HG02973 (cell line): ENCODE data around the gene FRMD8.
"Not testable (repeated sequence)": the region's sequence is repeated elsewhere in the genome, so short reads cannot be mapped to it uniquely, and the experiment has no call there.

ENCODE experiments used
- ATAC-seq: cut with Tn5 transposase; IDR thresholded peaks from one replicate; pipeline ENCODE4 v1.9.1; 2021; ENCODE audit warnings: moderate library complexity; ENCODE audit not compliant: unreplicated experiment

FRMD8 gene

DNA sequence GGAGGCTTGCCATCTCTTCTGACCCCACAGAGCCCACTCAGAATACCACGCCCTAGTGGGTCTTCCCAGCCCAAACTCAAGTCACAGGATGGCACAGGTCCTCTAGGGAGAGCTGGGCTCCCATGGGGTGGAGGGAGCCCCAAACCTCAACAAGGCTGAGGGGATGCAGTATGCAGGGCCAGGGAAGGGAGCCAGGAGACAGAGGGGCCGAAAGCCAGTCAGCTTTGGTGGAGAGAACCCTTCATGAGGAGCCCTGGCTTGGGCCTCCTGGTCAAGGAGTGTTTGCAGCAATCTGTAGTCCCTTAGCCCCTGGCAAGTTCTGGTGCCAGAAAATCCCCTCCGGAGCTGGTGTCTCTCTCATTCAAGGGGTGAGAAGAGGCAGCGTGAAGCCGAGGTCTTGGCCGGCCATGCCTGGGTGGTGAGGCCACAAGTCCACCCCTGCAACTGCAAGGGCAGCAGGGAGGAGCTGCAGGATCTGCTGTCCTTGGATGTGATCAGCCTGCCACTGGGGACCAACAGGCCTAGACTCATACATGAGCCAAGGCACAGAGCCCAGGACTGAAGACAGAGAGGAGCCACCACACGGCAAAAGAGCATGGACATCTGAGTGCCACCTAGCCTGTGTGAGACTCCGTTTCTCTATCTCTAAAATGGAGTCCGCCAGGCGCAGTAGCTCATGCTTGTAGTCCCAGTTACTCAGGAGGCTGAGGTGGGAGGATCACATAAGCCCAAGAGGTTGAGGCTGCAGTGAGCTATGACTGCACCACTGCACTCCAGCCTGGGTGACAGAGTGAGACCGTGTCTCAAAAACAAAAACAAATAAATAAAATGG is 60.2 kb downstream of the FRMD8 start:
- no peak for ATAC-seq

DNA sequence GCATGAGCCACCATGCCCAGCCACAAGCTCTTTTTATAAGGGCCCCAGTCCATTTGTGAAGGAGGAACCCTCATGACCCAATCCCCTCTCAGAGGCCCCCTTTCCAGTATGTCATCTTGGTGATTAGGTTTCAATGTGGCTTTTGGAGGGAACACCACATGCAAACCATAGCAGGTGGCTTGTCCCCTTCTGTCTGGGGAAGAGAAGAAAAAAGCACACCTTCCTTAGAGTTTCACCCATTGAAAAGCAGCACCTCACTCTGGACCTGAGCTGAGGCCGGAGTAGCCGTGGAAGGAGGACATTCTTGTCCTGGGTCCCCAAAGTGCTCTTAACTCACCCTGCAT is 61.6 kb downstream of the FRMD8 start:
- no peak for ATAC-seq

DNA sequence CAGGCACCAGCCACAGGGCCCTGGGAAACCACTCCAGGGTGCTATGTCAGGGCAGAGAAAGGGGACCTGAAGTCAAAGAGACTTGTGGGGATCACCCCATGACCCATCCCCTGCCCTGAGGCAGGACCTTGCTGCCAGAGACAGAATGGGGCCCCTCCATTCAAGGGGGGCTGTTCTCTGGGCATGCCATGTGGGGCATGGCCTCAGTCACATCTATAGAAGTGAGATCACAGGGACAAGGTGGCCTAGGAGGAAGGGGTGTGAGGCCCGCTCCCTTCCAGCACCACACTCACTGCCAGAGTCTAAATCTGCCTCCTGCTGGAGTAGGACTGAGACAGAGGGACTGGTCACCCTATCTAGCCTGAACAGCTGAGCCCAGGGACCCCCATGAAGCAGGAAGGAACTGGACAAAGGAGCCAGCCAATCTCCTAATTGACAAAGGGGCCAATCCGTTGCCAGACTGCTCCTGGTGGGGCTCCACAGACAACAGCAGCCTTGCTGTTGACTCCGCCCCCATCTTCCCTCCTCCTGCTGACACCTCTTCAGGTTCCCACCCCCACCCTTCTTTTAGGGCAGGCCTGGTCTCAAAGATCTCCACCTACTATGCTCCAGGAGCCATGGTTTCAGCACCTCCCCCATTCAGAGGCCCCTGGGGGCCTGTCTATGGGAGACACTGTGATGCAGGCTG is 62.1 kb downstream of the FRMD8 start:
- ATAC-seq: no peak

DNA sequence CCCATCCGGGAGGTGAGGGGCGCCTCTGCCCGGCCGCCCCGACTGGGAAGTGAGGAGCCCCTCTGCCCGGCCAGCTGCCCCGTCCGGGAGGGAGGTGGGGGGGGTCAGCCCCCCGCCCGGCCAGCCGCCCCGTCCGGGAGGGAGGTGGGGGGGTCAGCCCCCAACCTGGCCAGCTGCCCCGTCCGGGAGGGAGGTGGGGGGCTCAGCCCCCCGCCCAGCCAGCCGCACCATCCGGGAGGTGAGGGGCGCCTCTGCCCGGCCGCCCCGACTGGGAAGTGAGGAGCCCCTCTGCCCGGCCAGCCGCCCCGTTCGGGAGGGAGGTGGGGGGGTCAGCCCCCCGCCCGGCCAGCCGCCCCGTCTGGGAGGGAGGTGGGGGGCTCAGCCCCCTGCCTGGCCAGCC is 64.9 kb downstream of the FRMD8 start:
- ATAC-seq: not testable (repeated sequence)

DNA sequence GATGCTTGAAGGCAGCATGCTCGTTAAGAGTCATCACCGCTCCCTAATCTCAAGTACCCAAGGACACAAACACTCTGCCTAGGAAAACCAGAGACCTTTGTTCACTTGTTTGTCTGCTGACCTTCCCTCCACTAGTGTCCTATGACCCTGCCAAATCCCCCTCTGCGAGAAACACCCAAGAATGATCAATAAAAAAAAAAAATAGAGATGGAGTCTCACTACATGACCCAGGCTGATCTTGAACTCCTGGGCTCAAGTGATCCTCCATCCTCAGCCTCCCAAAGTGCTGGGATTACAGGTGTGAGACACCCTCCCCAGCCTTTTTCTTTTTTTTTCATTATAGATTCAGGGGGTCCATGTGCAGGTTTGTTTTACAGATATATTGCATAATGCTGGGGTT is 65.8 kb downstream of the FRMD8 start:
- ATAC-seq: not testable (repeated sequence)

DNA sequence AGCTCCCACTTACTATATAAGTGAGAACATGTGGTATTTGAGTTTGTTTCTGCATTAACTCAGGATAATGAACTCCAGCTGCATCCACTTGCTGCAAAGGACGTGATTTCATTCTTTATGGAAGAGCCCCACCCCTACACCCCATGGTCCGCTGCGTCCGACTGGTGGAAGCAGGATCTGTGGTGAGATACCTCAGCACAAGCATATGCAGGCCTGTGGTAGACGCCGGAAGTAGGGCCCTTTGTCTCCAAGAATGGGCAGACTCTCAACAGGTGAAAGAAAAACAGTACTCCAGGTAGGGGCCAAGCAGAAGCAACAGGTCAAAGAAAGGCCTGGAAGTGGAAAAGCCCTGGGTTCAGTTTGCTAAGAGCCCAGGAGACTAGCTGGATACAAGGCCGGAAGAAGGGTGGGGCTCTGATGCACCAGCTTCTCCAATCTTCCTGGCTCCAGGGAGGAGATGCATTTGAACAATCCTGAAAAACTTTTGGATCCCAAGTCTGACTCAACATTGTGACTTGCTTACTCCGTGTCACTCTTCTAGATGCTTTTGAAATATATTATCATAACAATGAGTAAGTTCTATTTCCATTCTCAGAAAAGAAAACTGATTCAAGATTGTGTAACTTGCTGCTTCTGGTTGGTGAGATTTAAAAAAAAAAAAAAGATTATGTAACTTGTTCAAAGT is 66.5 kb downstream of the FRMD8 start:
- no peak for ATAC-seq

DNA sequence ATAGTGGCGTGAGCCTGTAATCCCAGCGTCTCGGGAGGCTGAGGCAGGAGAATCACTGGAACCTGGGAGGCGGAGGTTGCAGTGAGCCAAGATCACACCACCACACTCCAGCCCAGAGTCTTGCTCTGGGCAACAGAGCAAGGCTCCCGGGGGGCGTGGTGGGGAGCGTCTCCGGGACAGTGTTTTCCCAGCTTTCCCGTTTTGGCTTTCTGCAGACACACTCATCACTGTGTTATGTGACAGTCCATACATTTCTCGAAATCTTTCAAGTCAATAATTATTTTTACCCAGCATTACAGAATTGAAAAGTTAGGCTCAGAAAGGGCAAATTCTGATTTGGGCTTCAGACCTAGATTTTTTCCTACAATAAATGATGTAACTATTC is 67.9 kb downstream of the FRMD8 start:
- no peak for ATAC-seq

DNA sequence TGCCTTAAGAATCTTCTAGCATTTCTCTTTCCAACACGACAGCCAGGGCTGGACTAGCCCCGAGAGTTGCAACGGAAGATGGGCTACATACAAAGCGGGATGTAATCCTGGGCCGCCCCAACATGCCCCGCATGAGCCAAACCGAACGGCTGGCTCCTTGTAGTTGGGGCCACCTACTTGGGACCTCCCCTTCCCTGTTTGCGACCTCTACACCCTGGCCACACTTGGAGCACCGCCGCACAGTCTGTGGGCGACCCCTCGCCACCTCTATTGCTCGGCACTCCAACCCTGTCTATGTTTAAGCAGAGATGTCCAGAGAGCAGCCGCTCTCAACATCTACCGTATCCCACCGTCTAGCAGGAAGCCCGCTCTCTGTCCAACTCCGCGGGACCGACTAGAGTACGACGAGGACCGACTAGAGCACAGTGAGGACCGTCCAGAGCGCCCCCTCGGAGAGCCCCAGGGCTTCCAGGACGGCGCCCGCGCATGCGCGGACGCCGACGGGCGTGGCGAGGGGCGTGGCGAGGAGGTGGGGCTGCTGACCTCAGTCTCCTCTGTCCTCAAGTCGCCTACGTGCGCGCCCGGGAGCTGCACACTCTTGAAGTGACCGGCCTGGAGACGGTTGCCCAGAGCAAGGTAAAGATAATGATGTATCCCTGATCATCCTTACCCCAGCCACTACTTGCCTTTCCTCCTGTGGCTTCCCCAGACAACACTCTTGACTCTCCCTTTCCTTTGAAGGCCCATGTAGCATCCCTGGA is 68.4 kb downstream of the FRMD8 start:
- ATAC-seq: peak; percentile 87

DNA sequence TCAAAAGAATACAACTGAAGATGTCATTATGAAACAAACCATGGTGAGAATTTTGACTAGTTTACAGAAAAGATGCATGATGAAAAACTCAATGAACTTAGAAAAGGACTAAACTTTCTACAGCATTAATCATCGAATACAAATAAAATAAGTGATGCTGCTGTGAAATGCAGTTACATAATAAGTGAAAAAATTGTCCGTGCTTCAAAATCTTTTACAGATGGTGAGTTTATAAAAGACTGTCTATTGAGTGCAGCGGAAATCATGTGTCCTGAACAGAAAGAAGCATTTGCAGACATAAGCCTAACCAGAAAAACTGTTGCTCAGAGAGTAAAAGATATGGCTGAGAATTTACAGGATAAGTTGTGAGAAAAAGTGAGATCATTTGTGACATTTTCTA is 70.0 kb downstream of the FRMD8 start:
- ATAC-seq: no peak

DNA sequence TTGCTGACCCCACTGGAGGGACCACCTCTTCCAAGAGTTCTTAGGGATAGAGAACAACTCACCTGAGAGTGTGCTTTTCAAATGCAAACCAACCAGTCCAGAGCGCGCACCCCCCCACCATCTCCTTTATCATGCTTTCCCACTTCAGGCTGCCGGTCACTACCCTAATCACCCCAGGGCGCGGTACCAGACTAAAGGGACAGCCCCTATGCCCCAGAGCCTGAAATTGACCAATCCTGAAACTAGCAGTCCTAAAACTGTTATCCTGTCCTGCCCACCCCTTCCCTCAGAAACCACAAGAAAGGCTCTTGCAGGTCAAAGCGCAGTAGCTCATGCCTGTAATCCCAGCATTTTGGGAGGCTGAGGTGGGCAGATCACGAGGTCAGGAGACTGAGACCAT is 73.1 kb downstream of the FRMD8 start:
- no peak for ATAC-seq
